Measurements from ENCODE around the gene ITGA8. TPM values are rescaled to one million over a fixed set of nuclear protein-coding genes. Genes with fewer than 3 reads are reported as not detected.

Gene ITGA8
- total RNA-seq, 1 donor from 2014 or later: not detected

DNA sequence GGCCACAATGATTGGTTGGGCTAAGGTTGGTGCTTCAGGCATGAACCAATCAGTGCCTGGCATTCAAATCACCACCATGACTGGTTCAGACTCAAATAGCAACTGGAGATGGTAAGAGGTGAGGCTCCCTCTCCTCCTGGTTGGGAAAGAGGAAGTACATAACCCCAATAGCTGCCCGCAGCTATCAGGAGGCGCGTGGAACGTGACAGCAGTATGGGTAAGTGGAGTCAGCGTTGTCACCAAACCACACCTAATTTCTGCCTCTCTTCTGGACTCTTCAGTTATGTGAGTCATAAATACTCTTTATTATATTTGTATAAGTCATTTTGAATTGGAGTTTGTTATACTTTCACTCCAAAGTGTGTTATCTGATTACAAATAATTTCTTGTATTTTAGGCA, 17.9 kb upstream of the ITGA8 start:
- intact Hi-C loops (cut with micrococcal nuclease): no loop called here

- intact Hi-C loops (cut with micrococcal nuclease): no loop called here
Measured at GRCh38 chr10:15735763-15736162, 16.0 kb upstream of the ITGA8 start.

GRCh38 chr10:15730341-15730740, 10.6 kb upstream of the ITGA8 start:
- intact Hi-C loops (cut with micrococcal nuclease): no loop called here

DNA sequence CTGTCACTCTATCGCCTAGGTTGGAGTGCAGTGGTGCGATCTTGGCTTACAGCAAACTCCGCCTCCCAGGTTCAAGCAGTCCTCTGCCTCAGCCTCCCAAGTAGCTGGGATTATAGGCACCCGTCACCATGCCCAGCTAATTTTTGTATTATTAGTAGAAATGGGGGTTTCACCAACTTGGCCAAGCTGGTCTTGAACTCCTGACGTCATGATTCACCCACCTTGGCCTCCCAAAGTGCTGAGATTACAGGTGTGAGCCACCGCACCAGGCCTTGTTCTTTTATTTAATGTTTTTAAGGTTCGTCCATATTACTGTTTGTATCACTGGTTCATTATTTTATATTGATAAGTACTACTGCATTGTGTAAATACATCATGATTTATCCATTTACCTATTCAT, 10.2 kb upstream of the ITGA8 start:
- intact Hi-C loops (cut with micrococcal nuclease): no loop called here

GRCh38 chr10:15726042-15726441, 6.3 kb upstream of the ITGA8 start:
- intact Hi-C loops (cut with micrococcal nuclease): no loop called here

DNA sequence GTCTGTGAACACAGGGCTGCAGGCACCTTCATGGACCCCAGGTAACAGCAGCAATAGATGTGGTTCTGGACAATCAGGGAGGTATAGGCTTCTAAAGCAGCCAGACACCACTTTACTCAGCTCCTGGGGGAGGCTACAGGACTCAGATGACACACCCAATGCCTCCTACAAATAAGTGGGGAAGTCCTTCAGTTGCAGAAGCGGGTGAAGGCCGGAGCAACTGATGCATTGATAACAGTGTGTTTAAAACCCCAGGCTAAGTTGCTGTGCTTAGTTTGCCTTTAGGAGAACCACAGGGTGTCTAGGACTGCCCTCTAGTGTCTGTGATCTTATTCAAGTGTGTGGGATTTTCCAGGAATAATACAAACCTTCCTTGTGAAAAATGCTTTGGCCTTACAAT, 5.9 kb upstream of the ITGA8 start:
- intact Hi-C loops (cut with micrococcal nuclease): no loop called here

GRCh38 chr10:15724683-15725082, 5.0 kb upstream of the ITGA8 start:
- intact Hi-C loops (cut with micrococcal nuclease): no loop called here

DNA sequence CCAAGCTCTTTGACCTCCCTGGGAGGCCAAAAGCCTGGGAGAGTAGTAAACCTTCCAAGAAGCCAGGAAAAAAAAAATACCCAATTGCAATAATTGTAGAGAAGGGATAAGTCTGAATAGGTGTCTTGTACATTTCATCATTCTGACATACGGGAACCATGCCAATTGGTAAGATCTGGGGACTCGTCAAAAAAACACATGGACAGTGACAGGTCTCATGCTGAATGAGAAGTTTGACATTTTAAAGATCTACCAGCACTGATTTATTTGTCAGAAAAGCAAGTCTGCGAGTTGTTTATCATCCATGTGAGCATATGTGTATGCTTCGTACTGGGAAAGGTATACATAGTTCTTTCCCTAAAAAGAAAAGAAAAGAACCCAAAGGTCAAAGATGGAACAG, 4.1 kb upstream of the ITGA8 start:
- intact Hi-C loops (cut with micrococcal nuclease): no loop called here

- intact Hi-C loops (cut with micrococcal nuclease): no loop called here
Measured at GRCh38 chr10:15720635-15721287, 1.0 kb upstream of the ITGA8 start.

DNA sequence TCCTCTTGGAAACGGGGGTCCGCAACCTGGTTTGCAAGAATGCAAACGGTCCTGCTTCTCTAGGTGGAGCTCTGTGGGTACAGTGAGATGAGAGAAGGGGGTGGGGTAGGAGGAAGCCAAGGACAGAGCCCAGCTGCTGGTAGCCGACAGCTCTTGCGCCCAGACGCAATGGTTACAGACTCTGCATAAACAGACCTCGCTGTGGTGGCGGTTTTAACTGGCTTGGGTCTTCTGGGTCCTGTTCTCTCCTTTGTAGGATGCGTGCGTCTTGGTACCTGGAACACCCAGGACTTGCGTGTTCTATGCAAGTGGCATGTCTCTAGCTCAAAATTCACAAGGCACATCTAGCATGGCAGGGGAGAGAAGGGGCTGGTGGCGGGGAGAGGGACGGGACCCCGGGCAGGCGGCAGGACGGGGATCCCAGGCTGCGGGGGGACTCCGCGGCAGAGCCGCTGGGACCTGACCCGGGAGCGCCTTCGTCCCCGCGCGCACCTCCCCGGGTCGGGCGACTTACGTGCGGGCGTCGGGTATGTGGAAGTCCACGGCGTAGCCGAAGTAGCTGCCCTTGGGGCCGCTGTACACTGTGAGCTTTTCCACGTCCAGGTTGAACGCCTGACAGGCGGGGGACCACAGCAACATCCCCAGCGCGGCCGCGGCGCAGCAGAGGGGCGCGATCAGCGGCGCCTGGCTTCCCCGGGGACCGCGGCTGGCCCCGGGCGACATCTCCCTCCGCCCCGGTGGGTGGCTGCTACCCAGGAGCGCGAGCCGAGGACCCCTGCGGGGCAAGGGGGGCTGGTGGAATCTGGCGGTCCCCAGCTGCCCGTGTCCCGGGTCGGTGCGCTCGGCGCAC, 448 bp downstream of the ITGA8 start:
- intact Hi-C loops (cut with micrococcal nuclease): no loop called here

DNA sequence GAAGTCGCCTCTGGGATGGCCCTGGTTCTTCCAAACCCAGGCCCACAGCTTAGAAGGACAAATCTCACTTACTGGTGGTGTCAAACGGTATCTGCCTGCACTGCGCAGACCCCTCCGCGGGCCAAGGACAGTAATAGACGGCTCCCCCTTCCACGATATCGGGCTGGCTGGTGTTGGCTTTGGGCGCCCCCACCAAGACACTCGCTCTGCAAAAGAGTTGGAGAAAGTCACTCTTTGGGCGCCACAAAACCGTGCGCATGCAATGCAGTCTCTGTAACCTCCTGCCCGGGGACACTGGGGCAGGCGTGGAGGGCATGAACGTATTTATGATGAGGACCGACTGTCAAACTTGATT, 1.1 kb downstream of the ITGA8 start:
- intact Hi-C loops (cut with micrococcal nuclease): no loop called here

GRCh38 chr10:15715619-15716227, 4.0 kb downstream of the ITGA8 start:
- intact Hi-C loops (cut with micrococcal nuclease): no loop called here

DNA sequence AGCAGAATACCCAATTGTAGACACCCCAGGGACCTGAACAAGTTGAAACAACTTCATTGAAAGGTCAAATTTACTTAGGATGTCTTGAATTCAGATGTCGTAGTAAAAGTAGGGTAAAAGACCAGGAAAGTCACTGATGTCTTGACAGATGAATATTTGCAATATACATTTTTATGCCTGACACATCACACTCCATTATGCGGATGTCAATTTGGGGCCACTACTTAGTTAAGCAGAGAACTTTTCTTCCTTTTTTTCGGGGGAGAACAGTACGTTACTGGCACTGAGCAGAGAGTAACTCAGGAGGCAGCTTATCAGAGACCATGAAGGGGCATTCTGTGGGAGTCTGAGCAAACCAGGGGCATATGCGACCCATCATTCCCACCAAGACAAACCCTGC, 4.9 kb downstream of the ITGA8 start:
- intact Hi-C loops (cut with micrococcal nuclease): no loop called here

DNA sequence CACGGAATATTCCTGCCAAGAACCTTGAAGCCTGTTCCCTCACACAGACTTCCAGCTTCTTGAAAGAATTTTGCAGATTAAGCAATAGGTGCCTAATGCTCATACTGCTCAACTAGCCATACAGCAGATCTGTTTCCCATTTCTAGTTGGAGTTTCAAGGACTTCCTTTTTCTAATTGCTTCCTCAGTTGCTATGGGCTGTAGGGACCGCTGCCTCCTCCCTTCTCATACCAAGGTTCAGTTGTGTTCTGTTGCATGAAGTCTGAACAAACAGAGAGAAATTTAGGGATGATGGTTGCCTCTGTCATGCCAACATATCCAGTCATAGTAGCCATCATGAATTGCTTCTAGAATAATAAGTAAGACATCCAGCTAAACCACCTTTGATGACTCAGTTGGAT, 6.8 kb downstream of the ITGA8 start:
- intact Hi-C loops (cut with micrococcal nuclease): no loop called here

- intact Hi-C loops (cut with micrococcal nuclease): no loop called here
Measured at GRCh38 chr10:15710455-15710854, 9.3 kb downstream of the ITGA8 start.

GRCh38 chr10:15705298-15705697, 14.4 kb downstream of the ITGA8 start:
- intact Hi-C loops (cut with micrococcal nuclease): no loop called here

GRCh38 chr10:15704581-15704968, 15.1 kb downstream of the ITGA8 start:
- intact Hi-C loops (cut with micrococcal nuclease): no loop called here

DNA sequence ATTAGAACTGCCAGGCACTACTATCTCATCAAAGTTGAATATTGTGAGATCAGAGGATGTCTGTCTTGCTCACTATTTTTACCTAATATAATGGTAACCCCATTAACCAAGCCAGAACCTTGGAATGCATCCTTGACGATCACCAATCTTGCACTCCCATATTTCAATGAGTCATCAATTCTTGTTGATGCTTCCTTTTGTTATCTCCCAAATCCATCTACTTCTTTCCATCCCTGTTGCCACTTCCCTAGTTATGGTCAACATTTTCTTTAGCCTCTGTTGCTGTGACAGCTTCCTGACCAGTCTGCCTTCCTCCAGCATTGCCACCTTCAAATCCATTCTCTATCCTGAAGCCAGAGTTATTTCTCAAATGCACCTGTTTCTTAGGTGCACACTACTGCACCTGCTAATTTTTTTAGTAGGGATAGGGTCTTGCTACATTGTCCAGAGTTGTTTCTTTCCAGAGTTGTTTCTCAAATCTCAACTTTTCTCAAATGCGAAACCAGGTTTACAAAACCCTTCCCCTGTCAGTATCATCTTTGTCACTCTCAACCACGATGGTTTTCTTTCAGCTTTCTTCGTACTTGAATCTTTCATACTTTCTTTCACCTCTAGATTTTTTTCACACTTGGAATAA, 15.7 kb downstream of the ITGA8 start:
- intact Hi-C loops (cut with micrococcal nuclease): no loop called here

DNA sequence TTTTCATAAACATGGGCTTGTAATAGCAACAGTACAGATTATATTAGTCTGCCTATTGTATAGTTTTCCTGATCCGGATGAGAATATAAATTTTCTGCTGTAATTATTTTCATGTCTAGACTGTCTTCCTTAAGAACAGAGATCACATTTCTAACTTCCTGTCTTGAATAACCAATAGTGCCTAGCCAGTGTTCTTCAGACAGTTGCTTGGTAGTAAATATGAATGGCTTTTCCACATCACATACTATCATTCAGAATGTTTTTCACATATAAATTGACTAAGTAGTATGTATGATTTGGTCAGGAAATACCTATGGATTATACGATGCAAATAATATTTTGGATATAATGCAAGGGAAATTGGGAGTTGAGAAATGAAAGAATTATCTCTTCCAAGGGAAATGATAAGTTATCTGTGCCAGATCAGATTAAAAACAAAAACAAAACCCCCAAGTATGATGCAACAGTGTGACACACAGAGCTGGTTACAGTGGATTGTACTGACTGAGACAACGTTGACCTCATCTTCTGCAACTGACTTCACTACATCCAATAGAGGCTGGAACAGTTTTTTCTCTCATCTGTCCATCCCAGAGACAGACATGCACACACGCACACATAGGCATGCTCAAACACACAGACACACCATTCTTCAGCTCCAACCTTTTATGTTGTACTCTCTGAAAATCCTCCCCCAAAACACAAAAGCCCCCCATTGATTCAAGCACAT, 16.4 kb downstream of the ITGA8 start:
- intact Hi-C loops (cut with micrococcal nuclease): no loop called here

GRCh38 chr10:15700078-15700674, 19.5 kb downstream of the ITGA8 start:
- intact Hi-C loops (cut with micrococcal nuclease): no loop called here

GRCh38 chr10:15695852-15696251, 23.9 kb downstream of the ITGA8 start:
- intact Hi-C loops (cut with micrococcal nuclease): no loop called here

Measured in T-helper 2 cell treated with Interferon-gamma antibody and Interleukin-4, amounts not matched to agents 100 ng/mL and 5 ng/mL, for 36 hours (primary cell).